ENCODE results near the gene RSPO4. TPM values are rescaled to one million over a fixed set of nuclear protein-coding genes. Genes with fewer than 3 reads are reported as not detected.

RSPO4 gene
- total and polyA plus RNA-seq, 2 donors (not counting 3 experiments of a cell fraction or from before 2014, with no cell fraction given), result not detected

DNA sequence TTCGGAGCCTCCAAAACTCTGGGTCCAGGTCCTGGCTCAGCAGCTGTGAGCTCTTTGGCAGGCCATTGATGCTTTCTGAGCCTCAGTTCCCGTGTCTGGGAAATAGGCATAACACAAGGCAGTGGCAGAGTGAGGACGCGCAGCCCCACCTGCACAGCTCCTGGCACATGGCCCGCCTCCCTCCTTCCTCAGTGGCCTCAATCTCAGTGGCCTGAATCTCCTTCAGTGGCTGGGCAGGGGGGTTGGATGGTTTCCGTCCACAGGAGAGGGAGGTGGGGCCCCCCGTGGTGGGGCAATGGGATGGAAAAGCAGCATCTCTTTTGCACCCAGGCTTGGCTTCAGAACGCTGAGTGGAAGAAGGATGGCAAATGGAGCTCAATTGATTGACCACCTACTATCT lies 5.1 kb downstream of the RSPO4 start:
- no peaks in the 10 kb centered on the region for H3K4me1 ChIP-seq (ENCODE audit: control insufficient read depth, extremely low read depth, insufficient read depth, low read length)
- H3K79me2 ChIP-seq (ENCODE audit: control insufficient read depth, insufficient read depth, low read length), result no peaks in the 10 kb centered on the region
- FAIRE-seq (no peak), DNase-seq (ENCODE audit: low read depth, low spot score) (no peak)
- BruUV-seq (replicated peaks), result no TSS peak
- no peak overlapping the region for H3K4me3 ChIP-seq (replicated peaks in 1 of 3; ENCODE audit: insufficient read depth in 1 of 3, low read depth in 1 of 3, low read length in 3 of 3)
- no peak overlapping the region for H3K4me2 ChIP-seq (ENCODE audit: insufficient read depth, low read length)
- no peak overlapping the region for H2AFZ ChIP-seq (ENCODE audit: low read depth, low read length)
- ChIA-PET POLR2A (no interaction called here), CTCF (no interaction called here)
- dilution Hi-C loops (cut with MboI; ENCODE audit: extremely low pct_ligation_motif_present, low sequenced_read_pairs), result no loop called here
- no peak overlapping the region for H3K9ac ChIP-seq (replicated peaks; ENCODE audit: extremely low read depth, insufficient read depth, low read length)
- H4K20me1 ChIP-seq (replicated peaks; ENCODE audit: control insufficient read depth, extremely low read depth, insufficient read depth, low read length), result no peaks in the 10 kb centered on the region
- peaks cover 10 to 18% of the 10 kb centered on the region in 2 experiments for H3K27me3 ChIP-seq (ENCODE audit: control insufficient read depth in 2 of 2, insufficient read depth in 2 of 2, low read length in 2 of 2)
- H3K9me1 ChIP-seq (replicated peaks; ENCODE audit: control insufficient read depth, extremely low read depth, insufficient read depth, low read length), result no peaks in the 10 kb centered on the region
- no peaks in the 10 kb centered on the region for H3K9me3 ChIP-seq (replicated peaks; ENCODE audit: control insufficient read depth, insufficient read depth, low read length)
- TF ChIP-seq, protein P1, sequence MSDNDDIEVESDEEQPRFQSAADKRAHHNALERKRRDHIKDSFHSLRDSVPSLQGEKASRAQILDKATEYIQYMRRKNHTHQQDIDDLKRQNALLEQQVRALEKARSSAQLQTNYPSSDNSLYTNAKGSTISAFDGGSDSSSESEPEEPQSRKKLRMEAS (IDR thresholded peaks at IDR 0.05; ENCODE audit: insufficient read depth, insufficient read length), result no peak
- TF ChIP-seq, protein P2, sequence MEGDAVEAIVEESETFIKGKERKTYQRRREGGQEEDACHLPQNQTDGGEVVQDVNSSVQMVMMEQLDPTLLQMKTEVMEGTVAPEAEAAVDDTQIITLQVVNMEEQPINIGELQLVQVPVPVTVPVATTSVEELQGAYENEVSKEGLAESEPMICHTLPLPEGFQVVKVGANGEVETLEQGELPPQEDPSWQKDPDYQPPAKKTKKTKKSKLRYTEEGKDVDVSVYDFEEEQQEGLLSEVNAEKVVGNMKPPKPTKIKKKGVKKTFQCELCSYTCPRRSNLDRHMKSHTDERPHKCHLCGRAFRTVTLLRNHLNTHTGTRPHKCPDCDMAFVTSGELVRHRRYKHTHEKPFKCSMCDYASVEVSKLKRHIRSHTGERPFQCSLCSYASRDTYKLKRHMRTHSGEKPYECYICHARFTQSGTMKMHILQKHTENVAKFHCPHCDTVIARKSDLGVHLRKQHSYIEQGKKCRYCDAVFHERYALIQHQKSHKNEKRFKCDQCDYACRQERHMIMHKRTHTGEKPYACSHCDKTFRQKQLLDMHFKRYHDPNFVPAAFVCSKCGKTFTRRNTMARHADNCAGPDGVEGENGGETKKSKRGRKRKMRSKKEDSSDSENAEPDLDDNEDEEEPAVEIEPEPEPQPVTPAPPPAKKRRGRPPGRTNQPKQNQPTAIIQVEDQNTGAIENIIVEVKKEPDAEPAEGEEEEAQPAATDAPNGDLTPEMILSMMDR (IDR thresholded peaks at IDR 0.05; ENCODE audit: extremely low read depth in 1 of 2, insufficient read depth in 1 of 2, low read depth in 1 of 2, low read length in 2 of 2), result no peak
- TF ChIP-seq FOS (IDR thresholded peaks at IDR 0.05; ENCODE audit: borderline replicate concordance, insufficient read depth, low read length), result no peak
- H3K36me3 ChIP-seq (ENCODE audit: control insufficient read depth in 2 of 2, extremely low read depth in 1 of 2, insufficient read depth in 2 of 2, low read length in 2 of 2), result no peaks in the 10 kb centered on the region
- H3K27ac ChIP-seq (ENCODE audit: insufficient read depth, low read depth, low read length), result no peak overlapping the region
- intact Hi-C loops (cut with micrococcal nuclease), result no loop called here

DNA sequence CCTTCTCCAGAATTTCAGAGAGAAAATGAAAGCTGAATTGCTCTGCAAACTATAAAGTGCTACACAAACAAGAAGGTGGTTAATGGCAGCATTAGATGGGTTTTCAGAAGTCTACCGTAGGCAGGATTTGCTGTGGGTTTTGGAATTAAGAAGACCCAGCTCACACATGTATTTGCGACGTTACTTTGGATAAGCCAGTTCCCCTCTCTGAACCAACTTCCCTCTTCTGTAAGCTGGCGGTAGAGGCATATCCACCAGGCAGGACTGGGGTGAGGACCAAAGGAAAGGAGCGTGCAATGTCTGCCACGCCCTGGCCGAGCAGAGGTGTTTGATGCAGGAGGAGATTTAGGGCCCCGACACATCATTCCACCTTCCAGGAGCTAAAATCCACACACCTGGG lies 6.9 kb downstream of the RSPO4 start:
- dilution Hi-C loops (cut with MboI; ENCODE audit: extremely low pct_ligation_motif_present, low sequenced_read_pairs), result no loop called here
- ChIA-PET CTCF (interaction anchor here (1.7 kb wide), 1 partner anchor 9 kb away, joined by 4 read pairs; no protein-coding TSS in a partner anchor), POLR2A (no interaction called here)
- Histone ChIP-seq H3K9ac (replicated peaks; ENCODE audit: extremely low read depth, insufficient read depth, low read length) (no peak overlapping the region), H2AFZ (ENCODE audit: low read depth, low read length) (no peak overlapping the region), H3K9me3 (replicated peaks; ENCODE audit: control insufficient read depth, insufficient read depth, low read length) (no peaks in the 10 kb centered on the region), H3K4me3 (replicated peaks in 1 of 3; ENCODE audit: insufficient read depth in 1 of 3, low read depth in 1 of 3, low read length in 3 of 3) (no peak overlapping the region), H3K36me3 (ENCODE audit: control insufficient read depth in 2 of 2, extremely low read depth in 1 of 2, insufficient read depth in 2 of 2, low read length in 2 of 2) (no peaks in the 10 kb centered on the region), H3K27ac (ENCODE audit: insufficient read depth, low read depth, low read length) (no peak overlapping the region), H3K79me2 (ENCODE audit: control insufficient read depth, insufficient read depth, low read length) (no peaks in the 10 kb centered on the region), H3K9me1 (replicated peaks; ENCODE audit: control insufficient read depth, extremely low read depth, insufficient read depth, low read length) (no peaks in the 10 kb centered on the region), H3K4me1 (ENCODE audit: control insufficient read depth, extremely low read depth, insufficient read depth, low read length) (no peaks in the 10 kb centered on the region), H4K20me1 (replicated peaks; ENCODE audit: control insufficient read depth, extremely low read depth, insufficient read depth, low read length) (no peaks in the 10 kb centered on the region), H3K4me2 (ENCODE audit: insufficient read depth, low read length) (no peak overlapping the region), H3K27me3 (ENCODE audit: control insufficient read depth in 2 of 2, insufficient read depth in 2 of 2, low read length in 2 of 2) (peaks cover 1 to 3% of the 10 kb centered on the region in 2 experiments)
- intact Hi-C loops (cut with micrococcal nuclease), result no loop called here
- DNase-seq (ENCODE audit: low read depth, low spot score), result no peak
- no peak for TF ChIP-seq JUN (IDR thresholded peaks at IDR 0.05; ENCODE audit: borderline replicate concordance, insufficient read depth, insufficient read length, low read depth)
- no peak for FAIRE-seq
- no TSS peak for BruUV-seq (replicated peaks)
